Small intestine (tissue), 7 donors: ENCODE data around the gene CD248. TPM values are rescaled to one million over a fixed set of nuclear protein-coding genes. Genes with fewer than 3 reads are reported as not detected.

Experiments used
- DNase-seq, 2 donors: peaks; one replicate each; pipeline versions ENCODE4 v3.0.0 to v3.0.0-alpha.2; 2013
- FAIRE-seq: peaks from 2 replicates; lab custom pipeline; 2012; peaks lifted over from hg19 to GRCh38; lab: Jason Lieb, UNC
- H3K27ac ChIP-seq, 3 donors: one replicate each; pipeline ENCODE4 v1.5.1; 2013; ENCODE audit warnings: low read length in 2 of 3, mild to moderate bottlenecking in 2 of 3, control low read depth in 1 of 3, inconsistent platforms in 1 of 3, low read depth in 1 of 3, moderate library complexity in 1 of 3
- H3K27me3 ChIP-seq, 3 donors: one replicate each; pipeline ENCODE4 v1.6.1; 2013; ENCODE audit warnings: low read length in 3 of 3, inconsistent platforms in 1 of 3; ENCODE audit not compliant: control insufficient read depth in 3 of 3, insufficient read depth in 3 of 3
- H3K36me3 ChIP-seq, 3 donors: one replicate each; pipeline ENCODE4 v1.6.1; 2013; ENCODE audit warnings: low read length in 3 of 3, inconsistent platforms in 1 of 3, low read depth in 1 of 3, mild to moderate bottlenecking in 1 of 3, moderate library complexity in 1 of 3; ENCODE audit not compliant: control insufficient read depth in 3 of 3, insufficient read depth in 2 of 3
- H3K4me1 ChIP-seq, 3 donors: one replicate each; pipeline ENCODE4 v1.6.1; 2013; ENCODE audit warnings: low read length in 2 of 3, inconsistent platforms in 1 of 3, low read depth in 1 of 3, mild to moderate bottlenecking in 1 of 3, moderate library complexity in 1 of 3; ENCODE audit not compliant: control insufficient read depth in 3 of 3, insufficient read depth in 2 of 3
- H3K4me3 ChIP-seq, 3 donors: one replicate each; pipeline ENCODE4 v1.5.1; 2013; ENCODE audit warnings: low read length in 3 of 3, control low read depth in 1 of 3, inconsistent platforms in 1 of 3, low read depth in 1 of 3, mild to moderate bottlenecking in 1 of 3, moderate library complexity in 1 of 3
- H3K9me3 ChIP-seq, 2 donors: one replicate each; pipeline ENCODE4 v1.6.1; 2013; ENCODE audit warnings: low read depth in 1 of 2, low read length in 1 of 2; ENCODE audit not compliant: control insufficient read depth in 2 of 2, insufficient read depth in 1 of 2
- WGBS, 3 donors: extraction: QIAGEN DNeasy Blood & Tissue Kit; methylation state at CpG; one replicate each; pipeline ENCODE4 v1.1.7; 2013; 5-methylcytosine and 5-hydroxymethylcytosine counted together
- polyA plus RNA-seq, 4 donors: library from polyadenylated mRNA; stranded (reverse) in 3 of 4; unstranded in 1 of 4; fragments of 200-250 nt in 3 of 4; fragments of 120-200 nt in 1 of 4; gene quantifications; one replicate each; pipeline versions ENCODE4 v1.2.1 to v1.2.3, GENCODE V29; 2013
- donor health status: healthy with polysubstance abuse.
- donor health status: control.
- donor health status: control.
- donor health status: Bipolar disorder and iron deficiency.
- donor health status: healthy.

CD248 gene
- polyA plus RNA-seq, 4 donors = 1.6 to 35.7 (median 19.1) TPM; not detected in 1

DNA sequence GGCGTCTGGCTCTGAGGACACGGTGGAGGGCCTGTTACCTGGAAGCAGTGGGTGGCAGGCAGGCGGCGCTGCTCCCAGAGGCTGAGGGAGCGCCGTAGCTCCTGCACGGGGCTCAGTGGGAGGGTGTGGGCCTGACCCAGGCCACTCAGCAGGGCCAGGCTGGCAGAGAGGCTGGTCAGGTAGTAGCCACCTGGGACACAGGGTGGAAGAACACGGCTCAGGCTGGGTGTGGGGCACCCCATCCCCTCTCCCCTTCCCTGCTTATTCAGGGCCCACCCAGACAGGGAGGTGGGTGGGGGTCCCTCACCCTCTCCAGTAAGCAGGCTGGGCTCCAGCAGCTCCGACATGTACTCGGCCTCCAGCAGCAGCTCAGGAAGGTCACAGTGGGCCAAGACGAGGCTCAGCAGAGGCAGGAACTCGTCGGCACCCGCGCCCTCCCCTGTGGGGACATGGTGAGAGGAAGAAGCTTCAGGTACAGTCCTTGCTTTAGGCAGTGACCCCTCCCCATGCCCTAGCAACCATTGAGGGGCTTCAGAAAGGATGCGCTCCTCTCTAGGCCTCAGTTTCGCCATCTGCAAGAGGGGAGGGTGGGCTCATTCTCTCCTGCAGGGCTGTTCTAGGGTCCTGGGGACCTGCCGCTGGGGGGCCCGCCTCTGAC is 16.5 kb upstream of the CD248 start:
- no peak overlapping the region for H3K4me3 ChIP-seq
- FAIRE-seq (no peak), DNase-seq (no peak)
- H3K4me1 ChIP-seq = peaks cover 0 to 17% (median 0%) of the 10 kb centered on the region in 3 donors
- 89 to 92% (median 91%) methylated on average over 19 of the region's 19 CpGs for WGBS, 3 donors
- peaks cover 0 to 49% (median 0%) of the 10 kb centered on the region in 3 donors for H3K36me3 ChIP-seq
- H3K9me3 ChIP-seq = no peaks in the 10 kb centered on the region
- no peak overlapping the region for H3K27ac ChIP-seq
- no peaks in the 10 kb centered on the region for H3K27me3 ChIP-seq

DNA sequence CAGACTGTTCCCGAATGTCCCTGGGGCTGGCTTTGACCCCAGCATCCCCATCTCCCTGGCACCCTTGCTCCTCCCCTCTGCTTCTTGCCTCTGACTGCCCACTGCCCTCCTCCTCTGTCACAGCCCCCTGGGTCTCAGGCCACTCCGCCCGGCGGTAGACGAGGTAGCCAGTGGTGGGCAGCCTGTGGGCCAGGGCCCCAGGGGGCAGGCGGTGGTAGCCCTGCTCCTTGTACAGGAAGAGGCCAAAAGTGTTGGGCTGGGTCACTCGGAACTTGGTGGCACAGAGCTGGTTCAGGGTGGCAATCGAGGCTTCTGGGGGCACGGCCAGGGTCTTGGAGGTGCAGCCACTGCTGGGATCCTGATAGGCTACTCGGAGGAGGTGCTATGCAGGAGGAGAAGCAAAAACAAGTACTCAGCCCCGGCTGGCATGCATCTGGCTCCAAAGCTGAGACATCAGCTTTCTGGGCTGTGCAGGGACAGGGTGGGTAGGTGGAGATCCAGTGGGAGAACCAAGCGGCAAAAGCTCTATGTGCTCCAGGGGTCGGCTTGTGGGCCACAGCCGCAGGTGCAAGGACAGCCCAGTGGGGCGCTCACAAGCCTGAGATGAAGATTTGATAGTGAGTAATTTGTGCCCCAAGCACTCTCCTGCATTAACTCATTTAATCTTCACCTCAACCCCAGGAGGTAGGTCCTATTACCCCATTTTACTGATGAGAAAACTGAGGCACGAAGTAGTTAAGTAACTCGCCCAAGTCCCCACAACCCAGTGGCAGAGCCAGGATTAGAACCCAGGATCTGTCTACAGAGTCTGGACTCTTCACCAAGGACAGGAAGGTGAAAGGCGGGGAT is 15.8 kb upstream of the CD248 start:
- Histone ChIP-seq H3K27me3 (no peaks in the 10 kb centered on the region), H3K36me3 (peaks cover 0 to 41% (median 0%) of the 10 kb centered on the region in 3 donors), H3K4me1 (peaks cover 0 to 22% (median 0%) of the 10 kb centered on the region in 3 donors), H3K9me3 (no peaks in the 10 kb centered on the region), H3K27ac (no peak overlapping the region), H3K4me3 (no peak overlapping the region)
- FAIRE-seq = no peak
- 79 to 87% (median 86%) methylated on average over 17 to 18 of the region's 18 CpGs for WGBS, 3 donors
- no peak for DNase-seq

DNA sequence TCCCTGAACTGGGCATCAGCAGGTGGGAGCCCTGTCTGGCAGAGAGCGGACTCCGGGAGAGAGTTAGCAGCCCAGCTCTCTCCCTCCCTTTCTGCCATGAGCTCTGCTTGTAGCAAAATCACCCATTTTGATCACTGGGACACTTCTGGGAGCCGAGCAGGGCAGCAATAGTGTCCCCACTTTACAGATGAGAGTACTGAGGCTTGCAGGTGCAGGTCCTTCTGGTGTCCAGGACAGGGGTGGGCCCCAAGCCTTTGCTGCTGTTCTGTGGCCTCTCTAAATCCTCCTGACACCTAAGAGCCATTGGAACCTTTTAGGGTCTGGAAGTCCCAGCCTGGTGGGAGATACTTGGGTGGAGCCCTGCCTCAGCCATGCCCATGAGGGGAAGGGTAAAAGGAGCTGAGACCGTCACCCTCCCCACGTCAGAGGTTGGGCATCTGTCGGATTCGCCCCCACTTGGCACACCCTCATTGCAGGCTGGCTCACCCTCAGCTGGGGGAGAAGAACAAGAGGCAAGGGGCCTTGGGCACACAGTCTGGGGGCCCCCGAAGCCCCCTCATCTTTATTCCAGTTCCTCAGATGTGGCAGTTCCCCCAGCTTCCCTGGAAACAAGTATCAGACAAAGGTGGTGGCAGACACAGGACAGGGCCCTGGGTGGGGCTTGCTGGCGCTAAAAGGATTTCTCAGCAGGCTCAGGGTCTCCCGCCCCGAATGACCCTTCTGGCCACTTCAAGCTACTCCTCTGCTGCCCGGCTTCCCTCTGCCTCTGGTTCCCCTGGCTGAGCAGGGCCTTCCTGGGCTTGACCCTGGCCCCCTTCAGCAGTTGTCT is 14.9 kb upstream of the CD248 start:
- Histone ChIP-seq H3K4me3 (no peak overlapping the region), H3K27me3 (no peaks in the 10 kb centered on the region), H3K36me3 (peaks cover 0 to 33% (median 0%) of the 10 kb centered on the region in 3 donors), H3K27ac (no peak overlapping the region), H3K4me1 (peaks cover 0 to 26% (median 0%) of the 10 kb centered on the region in 3 donors), H3K9me3 (no peaks in the 10 kb centered on the region)
- FAIRE-seq = no peak
- 91 to 92% (median 92%) methylated on average over 12 of the region's 12 CpGs for WGBS, 3 donors
- no peak for DNase-seq

DNA sequence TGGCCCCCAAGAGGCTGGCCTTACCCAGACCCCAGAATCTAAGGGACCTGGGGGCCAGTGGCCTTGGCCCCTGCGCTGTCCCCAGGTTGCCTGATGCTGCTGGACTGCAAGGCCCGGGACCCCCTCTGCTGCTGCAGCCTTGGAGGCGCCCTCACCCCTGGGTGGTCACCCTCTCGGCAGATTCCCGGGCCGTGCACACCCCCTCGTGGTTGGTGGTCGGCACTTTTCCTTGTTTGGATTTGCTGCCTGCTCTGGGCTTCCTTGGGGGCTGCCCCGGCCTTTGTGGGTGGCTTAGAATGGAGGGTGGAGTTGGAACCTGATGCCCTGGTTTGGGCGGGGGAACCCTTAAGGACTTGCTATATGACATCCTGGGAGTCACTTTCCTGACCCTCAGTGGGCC is 14.1 kb upstream of the CD248 start:
- H3K9me3 ChIP-seq = no peaks in the 10 kb centered on the region
- no peak for DNase-seq
- peaks cover 0 to 22% (median 0%) of the 10 kb centered on the region in 3 donors for H3K4me1 ChIP-seq
- WGBS, 3 donors = 66 to 77% (median 74%) methylated on average over 10 of the region's 10 CpGs
- H3K4me3 ChIP-seq = no peak overlapping the region
- no peak for FAIRE-seq
- no peaks in the 10 kb centered on the region for H3K27me3 ChIP-seq
- peaks cover 0 to 32% (median 0%) of the 10 kb centered on the region in 3 donors for H3K36me3 ChIP-seq
- H3K27ac ChIP-seq = no peak overlapping the region

DNA sequence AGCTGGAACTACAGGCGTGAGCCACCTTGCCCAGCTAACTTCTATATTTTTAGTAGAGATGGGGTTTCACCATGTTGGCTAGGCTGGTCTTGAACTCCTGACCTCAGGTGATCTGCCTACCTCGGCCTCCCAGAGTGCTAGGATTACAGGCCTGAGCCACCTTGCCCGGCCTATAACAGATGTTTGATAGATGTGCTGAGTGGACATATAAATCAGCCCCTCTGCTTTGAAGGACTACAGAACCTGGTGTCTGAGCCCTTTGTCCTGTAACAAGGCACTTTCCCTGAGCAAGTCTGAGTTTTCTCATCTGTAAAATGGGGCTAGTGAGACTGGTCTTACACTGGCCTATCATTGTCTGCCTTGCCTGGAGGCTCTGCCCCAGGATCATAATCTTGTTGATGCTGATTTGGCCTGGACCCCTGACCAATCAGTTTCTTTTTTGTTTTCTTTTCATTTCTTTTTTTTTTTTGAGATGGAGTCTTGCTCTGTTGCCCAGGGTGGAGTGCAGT is 12.4 kb upstream of the CD248 start:
- Histone ChIP-seq H3K4me3 (no peak overlapping the region), H3K27me3 (no peaks in the 10 kb centered on the region), H3K9me3 (no peaks in the 10 kb centered on the region), H3K4me1 (peaks cover 0 to 15% (median 0%) of the 10 kb centered on the region in 3 donors), H3K36me3 (peaks cover 0 to 27% (median 0%) of the 10 kb centered on the region in 3 donors), H3K27ac (no peak overlapping the region)
- DNase-seq (no peak), FAIRE-seq (no peak)
- WGBS, 3 donors = 75 to 85% (median 85%) methylated on average over 3 of the region's 3 CpGs

DNA sequence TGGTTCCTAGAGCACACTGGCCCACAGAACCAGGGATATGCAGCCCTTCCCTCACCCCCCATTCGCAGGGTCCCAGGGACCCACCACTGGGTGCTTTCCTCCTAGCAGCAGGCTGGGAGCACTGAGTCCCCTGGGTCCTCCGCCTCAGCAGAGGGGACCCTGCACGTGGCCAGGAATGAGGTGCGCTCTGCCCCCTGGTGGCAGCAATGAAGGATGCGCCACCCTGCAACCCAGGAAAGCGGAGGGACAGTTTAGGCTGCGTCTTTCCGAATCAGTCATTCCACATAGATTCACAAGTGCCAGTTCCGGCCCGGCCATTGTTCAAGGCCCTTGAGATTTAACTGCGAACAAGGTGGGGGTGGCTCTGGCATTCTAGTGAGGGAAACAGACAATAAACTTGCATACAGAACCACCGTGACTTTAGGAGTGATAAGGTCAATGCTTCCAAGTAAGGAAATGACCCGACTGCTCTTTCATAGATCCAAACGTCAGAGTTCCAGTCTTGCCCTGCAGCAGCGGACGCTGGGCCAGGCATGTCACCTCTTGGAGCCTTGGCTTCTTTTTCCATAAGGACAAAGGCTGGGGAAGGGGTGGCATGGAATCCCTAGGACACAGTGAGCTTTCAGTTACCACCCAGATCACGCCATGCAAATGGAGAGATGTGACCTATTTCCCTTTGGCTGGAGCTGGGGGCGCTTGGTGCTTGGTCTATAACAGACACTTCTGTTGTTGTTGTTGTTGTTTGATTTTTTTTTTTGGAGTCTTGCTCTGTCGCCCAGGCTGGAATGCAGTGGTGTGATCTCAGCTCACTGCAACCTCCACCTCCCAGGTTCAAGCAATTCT is 11.7 kb upstream of the CD248 start:
- peaks cover 0 to 15% (median 0%) of the 10 kb centered on the region in 3 donors for H3K4me1 ChIP-seq
- no peak overlapping the region for H3K4me3 ChIP-seq
- 10 to 14% (median 12%) methylated on average over 18 to 19 of the region's 19 CpGs for WGBS, 3 donors
- H3K27ac ChIP-seq = peak overlapping the region in 1 of 3 donors; percentile 18
- H3K36me3 ChIP-seq = peaks cover 0 to 24% (median 0%) of the 10 kb centered on the region in 3 donors
- DNase-seq = peak; percentile 73 to 90
- no peaks in the 10 kb centered on the region for H3K27me3 ChIP-seq
- no peak for FAIRE-seq
- H3K9me3 ChIP-seq = no peaks in the 10 kb centered on the region

DNA sequence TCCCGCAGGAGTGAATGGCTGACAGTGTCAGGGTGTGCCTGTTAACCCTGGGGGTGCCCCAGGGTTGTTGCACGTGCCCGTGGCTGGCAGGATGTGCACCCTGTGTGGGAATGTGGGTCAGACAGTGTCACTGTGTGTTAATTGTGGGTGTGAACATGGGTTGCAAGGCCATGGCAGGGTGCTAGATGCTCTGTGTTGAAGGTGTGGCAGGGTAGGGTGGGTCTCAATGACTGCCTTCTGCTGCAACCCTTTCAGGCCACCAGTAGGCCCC is 11.1 kb upstream of the CD248 start:
- no peaks in the 10 kb centered on the region for H3K27me3 ChIP-seq
- H3K36me3 ChIP-seq = peaks cover 0 to 18% (median 0%) of the 10 kb centered on the region in 3 donors
- no peaks in the 10 kb centered on the region for H3K9me3 ChIP-seq
- peaks cover 0 to 15% (median 0%) of the 10 kb centered on the region in 3 donors for H3K4me1 ChIP-seq
- WGBS, 3 donors = 42 to 57% (median 51%) methylated on average over 3 of the region's 3 CpGs
- DNase-seq = no peak
- no peak overlapping the region for H3K4me3 ChIP-seq
- peak overlapping the region in 1 of 3 donors; percentile 9 for H3K27ac ChIP-seq
- FAIRE-seq = no peak
